GM19238 (cell line): ENCODE measurements around the gene NCAPD2.

ENCODE experiments used
- DNase-seq: peaks from one replicate; pipeline ENCODE4 v3.0.0; 2011; ENCODE audit warnings: low spot score; ENCODE audit not compliant: insufficient read length

The NCAPD2 gene

DNA sequence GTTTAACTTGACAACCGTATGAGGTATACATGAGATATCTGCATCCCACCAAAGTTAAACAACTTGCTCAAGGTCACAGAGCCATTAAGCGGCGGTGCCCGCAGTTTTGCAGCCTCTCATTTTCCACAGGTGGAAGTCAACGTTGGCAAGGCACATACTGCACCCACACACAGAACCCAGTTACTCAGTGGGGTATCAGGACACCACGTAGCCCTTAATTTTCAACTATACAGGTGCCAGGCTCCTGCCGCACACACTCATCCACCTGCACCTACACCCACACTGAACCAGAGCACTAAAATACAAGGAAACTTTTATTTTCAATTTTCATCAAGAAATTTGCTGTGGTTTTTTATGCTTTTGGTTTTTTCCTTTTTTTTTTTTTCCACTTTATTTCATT lies 75.9 kb downstream of the NCAPD2 start:
- no peak for DNase-seq

DNA sequence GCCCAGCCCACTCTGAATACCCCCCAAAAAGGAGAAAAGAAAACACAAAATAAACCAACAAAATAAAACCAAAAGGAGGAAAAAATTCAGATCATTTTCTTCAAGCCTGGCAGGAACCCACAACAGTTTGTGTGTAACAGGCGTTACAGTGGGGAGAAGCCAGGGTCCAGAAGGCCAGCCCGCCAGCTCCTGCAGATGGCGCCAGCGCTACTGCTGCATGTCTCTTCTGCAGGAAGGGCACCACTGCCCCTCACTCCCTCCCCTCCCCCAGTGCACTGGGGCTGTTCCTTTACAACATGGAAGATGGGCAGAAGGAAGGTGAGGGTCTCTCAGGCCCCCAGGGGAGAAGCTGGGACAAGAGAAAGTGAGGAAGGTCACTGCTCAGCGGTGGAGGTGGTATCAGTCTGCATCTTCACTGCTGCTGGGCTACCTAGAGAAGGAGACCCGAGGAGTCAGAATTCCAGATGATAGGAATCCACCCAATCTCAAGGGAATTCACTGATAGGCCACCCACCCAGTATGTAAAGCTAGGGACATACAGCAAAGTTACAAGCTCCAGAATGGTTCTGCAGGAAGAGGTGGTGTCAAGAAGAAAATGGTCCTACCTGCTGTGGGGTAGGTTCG lies 76.5 kb downstream of the NCAPD2 start:
- no peak for DNase-seq

DNA sequence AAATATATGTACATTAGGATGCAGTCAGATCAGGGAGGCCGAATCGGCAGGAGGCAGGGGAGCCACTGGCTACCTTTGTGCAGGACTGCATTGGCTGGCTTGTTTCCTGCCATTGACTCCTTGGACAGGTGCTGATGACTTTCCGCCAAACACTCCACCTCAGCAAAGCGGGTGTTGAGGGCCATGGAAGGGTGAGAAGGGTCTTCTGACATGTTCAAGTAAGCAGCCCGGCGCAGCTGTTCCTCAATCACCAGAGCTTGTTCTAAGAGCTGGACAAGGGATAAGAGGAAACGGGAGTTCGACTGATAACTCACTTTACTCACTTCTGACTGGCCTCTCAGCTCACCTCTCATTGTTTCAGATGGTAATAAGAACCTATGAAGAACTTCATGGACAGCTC lies 79.1 kb downstream of the NCAPD2 start:
- DNase-seq: no peak

- DNase-seq: no peak
Measured at GRCh38 chr12:6574576-6575295, 80.8 kb downstream of the NCAPD2 start.

DNA sequence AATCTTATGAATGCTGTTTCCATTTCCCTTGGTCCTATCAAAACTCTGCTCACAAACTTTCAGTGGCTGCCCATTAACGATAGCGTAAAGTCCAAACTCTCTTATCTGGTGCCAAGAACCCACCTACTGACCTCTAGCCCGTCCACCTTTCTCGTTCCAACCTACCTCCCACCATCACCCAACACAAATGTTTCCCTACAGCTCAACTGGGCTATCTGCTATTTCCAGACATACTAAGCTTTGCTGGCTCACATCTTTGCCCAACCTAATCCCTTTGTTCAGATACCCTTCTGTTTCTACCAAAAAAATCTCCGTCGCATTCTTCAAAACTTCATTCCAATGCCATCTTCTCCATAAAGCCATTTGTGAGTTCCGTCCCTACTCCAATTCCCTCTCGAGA lies 81.7 kb downstream of the NCAPD2 start:
- DNase-seq: no peak
